IPS DF 6.9 (cell line): ENCODE results near the gene ATP6V1B1.
A peak's percentile ranks its signal among the peaks of the same experiment; 100 is the strongest.

Experiments used
- DNase-seq: peaks from one replicate; pipeline ENCODE4 v3.0.0-alpha.2; 2013; ENCODE audit warnings: low read depth, low spot score
- H3K27ac ChIP-seq: one replicate; pipeline ENCODE4 v1.5.1; 2013; ENCODE audit warnings: low read length, control low read depth
- H3K27me3 ChIP-seq: 2 replicates; pipeline ENCODE4 v1.6.1; 2013; ENCODE audit warnings: mild to moderate bottlenecking, low read length; ENCODE audit not compliant: control insufficient read depth, insufficient read depth
- H3K36me3 ChIP-seq: 2 replicates; pipeline ENCODE4 v1.6.1; 2013; ENCODE audit warnings: low read length; ENCODE audit not compliant: control insufficient read depth, insufficient read depth
- H3K4me1 ChIP-seq: 2 replicates; pipeline ENCODE4 v1.6.1; 2013; ENCODE audit warnings: low read length; ENCODE audit not compliant: control insufficient read depth, insufficient read depth
- H3K4me3 ChIP-seq: 2 replicates; pipeline ENCODE4 v1.5.1; 2013; ENCODE audit warnings: mild to moderate bottlenecking, low read length
- H3K9me3 ChIP-seq: 2 replicates; pipeline ENCODE4 v1.6.1; 2013; ENCODE audit warnings: low read length, inconsistent platforms; ENCODE audit not compliant: control insufficient read depth, insufficient read depth
- WGBS: extraction: QIAGEN DNeasy Blood & Tissue Kit; methylation state at CpG from one replicate; pipeline ENCODE4 v1.1.7; 2013; ENCODE audit warnings: mixed read lengths, missing lambda C conversion rate; ENCODE audit not compliant: insufficient read length, insufficient coverage; 5-methylcytosine and 5-hydroxymethylcytosine counted together

ATP6V1B1 gene

GRCh38 chr2:70938586-70938950 lies 2.9 kb downstream of the ATP6V1B1 start:
- no CpG with 5 or more reads among the region's 3 CpGs for WGBS
- Histone ChIP-seq H3K4me1 (peaks cover 10% of the 10 kb centered on the region; the same call in 1 of the 2 replicates), H3K27ac (no peak overlapping the region), H3K36me3 (no peaks in the 10 kb centered on the region), H3K4me3 (no peak overlapping the region), H3K27me3 (peaks cover 3% of the 10 kb centered on the region; the same call in 1 of the 2 replicates), H3K9me3 (no peaks in the 10 kb centered on the region)
- DNase-seq = no peak

- no peak for DNase-seq
Observed at GRCh38 chr2:70939001-70939838, 3.5 kb downstream of the ATP6V1B1 start.

GRCh38 chr2:70939839-70940580 lies 4.3 kb downstream of the ATP6V1B1 start:
- no CpG with 5 or more reads among the region's 10 CpGs for WGBS
- no peak overlapping the region for H3K4me3 ChIP-seq
- no peaks in the 10 kb centered on the region for H3K9me3 ChIP-seq
- no peaks in the 10 kb centered on the region for H3K36me3 ChIP-seq
- peaks cover 3% of the 10 kb centered on the region; the same call in 1 of the 2 replicates for H3K27me3 ChIP-seq
- no peak overlapping the region for H3K27ac ChIP-seq
- H3K4me1 ChIP-seq = peaks cover 10% of the 10 kb centered on the region; the same call in 1 of the 2 replicates
- no peak for DNase-seq

More at GRCh38 chr2:70939001-70939838, 3.5 kb downstream of the ATP6V1B1 start:
- H3K36me3 ChIP-seq = no peaks in the 10 kb centered on the region
- WGBS = no CpG with 5 or more reads among the region's 30 CpGs
- no peaks in the 10 kb centered on the region for H3K9me3 ChIP-seq
- H3K4me3 ChIP-seq = no peak overlapping the region
- no peak overlapping the region for H3K27ac ChIP-seq
- H3K27me3 ChIP-seq = peaks cover 3% of the 10 kb centered on the region; the same call in 1 of the 2 replicates
- peaks cover 10% of the 10 kb centered on the region; the same call in 1 of the 2 replicates for H3K4me1 ChIP-seq

GRCh38 chr2:70941186-70941585 lies 5.5 kb downstream of the ATP6V1B1 start:
- H3K27ac ChIP-seq = no peak overlapping the region
- H3K4me3 ChIP-seq = no peak overlapping the region
- no peaks in the 10 kb centered on the region for H3K9me3 ChIP-seq
- H3K27me3 ChIP-seq = peaks cover 3% of the 10 kb centered on the region; the same call in 1 of the 2 replicates
- no peaks in the 10 kb centered on the region for H3K36me3 ChIP-seq
- peaks cover 10% of the 10 kb centered on the region; the same call in 1 of the 2 replicates for H3K4me1 ChIP-seq
- WGBS = no CpG with 5 or more reads among the region's 6 CpGs
- DNase-seq = no peak

DNA sequence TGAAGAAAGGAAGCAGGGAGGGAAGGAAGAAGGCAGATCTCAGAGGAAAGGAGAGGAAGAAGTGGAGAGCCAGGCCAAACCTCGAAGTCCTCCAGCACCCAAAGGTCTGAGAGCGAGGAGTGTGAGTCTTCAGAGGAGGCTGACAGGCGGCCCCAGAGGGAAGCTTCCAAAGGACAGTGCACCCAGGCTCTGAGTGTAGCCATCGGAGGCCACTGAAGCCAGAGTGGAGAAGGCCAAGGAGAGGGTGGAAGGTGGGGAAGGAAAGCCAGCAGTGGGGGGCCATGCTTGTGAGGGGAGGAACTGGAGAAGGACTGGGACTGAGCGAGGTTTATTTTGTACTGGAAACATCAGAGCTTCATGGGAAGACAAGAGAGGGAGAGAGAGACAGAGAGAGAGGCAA lies 6.0 kb downstream of the ATP6V1B1 start:
- Histone ChIP-seq H3K27ac (no peak overlapping the region), H3K4me1 (peaks cover 10% of the 10 kb centered on the region; the same call in 1 of the 2 replicates), H3K27me3 (peaks cover 3% of the 10 kb centered on the region; the same call in 1 of the 2 replicates), H3K36me3 (no peaks in the 10 kb centered on the region), H3K4me3 (no peak overlapping the region), H3K9me3 (no peaks in the 10 kb centered on the region)
- no CpG with 5 or more reads among the region's 5 CpGs for WGBS
- DNase-seq = no peak

DNA sequence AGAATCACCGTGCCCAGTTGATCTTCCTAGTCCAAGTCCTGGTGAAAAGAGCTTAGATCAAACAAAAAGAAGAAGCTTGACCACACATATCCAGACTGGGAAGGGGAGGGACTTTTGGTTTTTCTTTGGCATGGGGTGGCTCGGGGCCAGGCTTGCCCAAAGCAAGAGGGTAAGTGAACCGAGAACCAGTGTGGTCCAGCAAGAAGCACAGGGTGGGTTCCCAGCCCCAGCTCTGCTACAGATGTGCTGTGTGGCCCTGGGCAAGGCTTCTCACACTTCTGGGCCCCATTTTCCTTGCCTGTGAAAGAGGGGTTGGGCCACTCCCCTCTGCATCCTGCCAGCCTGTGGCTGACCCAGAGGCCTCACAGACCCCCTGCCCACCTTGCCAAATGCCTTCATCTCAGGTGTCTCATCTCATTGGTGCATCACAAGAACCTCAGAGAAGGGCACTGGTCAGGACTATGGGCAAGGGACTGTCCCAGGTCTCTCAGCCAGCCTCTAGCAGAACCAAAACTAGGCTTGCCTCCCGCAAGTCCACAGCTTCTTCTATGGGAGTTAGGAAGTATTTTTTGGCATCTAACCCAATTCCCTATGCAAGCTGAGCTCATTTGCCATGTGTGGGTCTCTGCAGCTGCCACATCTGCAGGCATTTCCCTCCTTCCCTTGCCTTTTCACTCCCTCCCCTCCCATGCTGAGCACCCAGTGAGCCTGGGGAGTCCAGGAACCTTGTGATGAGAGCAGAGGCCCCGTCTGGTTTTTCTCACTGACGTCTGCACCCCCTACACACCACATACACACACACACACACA lies 6.9 kb downstream of the ATP6V1B1 start:
- no peak overlapping the region for H3K4me3 ChIP-seq
- no peak overlapping the region for H3K27ac ChIP-seq
- DNase-seq = no peak
- H3K27me3 ChIP-seq = peaks cover 10% of the 10 kb centered on the region
- no peaks in the 10 kb centered on the region for H3K36me3 ChIP-seq
- peaks cover 10% of the 10 kb centered on the region; the same call in 1 of the 2 replicates for H3K4me1 ChIP-seq
- H3K9me3 ChIP-seq = no peaks in the 10 kb centered on the region
- no CpG with 5 or more reads among the region's 6 CpGs for WGBS

DNA sequence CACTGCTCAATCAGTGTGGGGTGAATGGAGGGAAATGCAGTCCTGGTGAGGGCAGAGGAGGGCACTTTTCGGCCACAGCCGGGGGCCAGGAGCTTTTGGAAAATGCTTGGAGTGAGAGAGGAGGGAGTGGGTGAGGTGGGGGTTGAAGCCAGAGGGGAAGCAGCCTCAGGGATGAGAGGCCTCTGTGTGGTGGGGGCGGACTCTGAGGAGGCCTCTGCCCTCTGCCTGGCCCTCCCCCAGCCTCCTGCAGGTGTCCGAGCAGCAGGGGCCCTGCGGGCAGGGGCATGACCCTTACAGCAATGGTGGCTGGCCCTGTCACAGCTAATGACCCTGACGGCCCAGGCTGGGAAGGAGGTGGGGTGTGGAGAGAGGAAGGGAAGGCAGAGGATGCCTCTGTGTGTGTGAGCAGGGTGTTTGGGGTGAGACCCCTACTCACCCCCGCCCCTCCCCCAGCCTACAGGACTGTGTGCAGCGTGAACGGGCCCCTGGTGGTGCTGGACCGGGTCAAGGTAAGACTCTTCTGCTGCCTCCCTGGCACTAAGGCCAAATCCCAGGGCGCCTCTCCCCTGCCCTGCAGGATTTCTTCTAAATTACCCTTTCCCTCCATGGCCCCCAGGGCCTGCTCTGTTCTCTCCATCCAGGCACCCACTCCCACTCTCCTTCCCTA lies 7.6 kb downstream of the ATP6V1B1 start:
- DNase-seq = no peak
- Histone ChIP-seq H3K4me1 (peaks cover 9% of the 10 kb centered on the region; the same call in 1 of the 2 replicates), H3K9me3 (no peaks in the 10 kb centered on the region), H3K36me3 (no peaks in the 10 kb centered on the region), H3K27ac (no peak overlapping the region), H3K4me3 (no peak overlapping the region), H3K27me3 (peaks cover 17% of the 10 kb centered on the region)
- no CpG with 5 or more reads among the region's 11 CpGs for WGBS

GRCh38 chr2:70944111-70944690 lies 8.5 kb downstream of the ATP6V1B1 start:
- peaks cover 18% of the 10 kb centered on the region for H3K27me3 ChIP-seq
- no peak overlapping the region for H3K4me3 ChIP-seq
- H3K4me1 ChIP-seq = peaks cover 8% of the 10 kb centered on the region; the same call in 1 of the 2 replicates
- no peak for DNase-seq
- H3K27ac ChIP-seq = no peak overlapping the region
- no peaks in the 10 kb centered on the region for H3K9me3 ChIP-seq
- no peaks in the 10 kb centered on the region for H3K36me3 ChIP-seq
- no CpG with 5 or more reads among the region's 4 CpGs for WGBS

- H3K27ac ChIP-seq = no peak overlapping the region
- 0 out of 2 replicates have a peak, but pooled peaks cover 4% of the 10 kb centered on the region for H3K4me1 ChIP-seq
- WGBS = no CpG with 5 or more reads among the region's 8 CpGs
- H3K9me3 ChIP-seq = no peaks in the 10 kb centered on the region
- H3K27me3 ChIP-seq = peaks cover 15% of the 10 kb centered on the region
- H3K4me3 ChIP-seq = no peak overlapping the region
- H3K36me3 ChIP-seq = no peaks in the 10 kb centered on the region
- peak; percentile 57 for DNase-seq
Observed at GRCh38 chr2:70946832-70947442, 11.2 kb downstream of the ATP6V1B1 start.
